ENCODE data around the gene DPEP1.
A peak's percentile ranks its signal among the peaks of the same experiment; 100 is the strongest.
"Not testable (repeated sequence)": the region's sequence is repeated elsewhere in the genome, so short reads cannot be mapped to it uniquely, and the experiment has no call there.

The DPEP1 gene

DNA sequence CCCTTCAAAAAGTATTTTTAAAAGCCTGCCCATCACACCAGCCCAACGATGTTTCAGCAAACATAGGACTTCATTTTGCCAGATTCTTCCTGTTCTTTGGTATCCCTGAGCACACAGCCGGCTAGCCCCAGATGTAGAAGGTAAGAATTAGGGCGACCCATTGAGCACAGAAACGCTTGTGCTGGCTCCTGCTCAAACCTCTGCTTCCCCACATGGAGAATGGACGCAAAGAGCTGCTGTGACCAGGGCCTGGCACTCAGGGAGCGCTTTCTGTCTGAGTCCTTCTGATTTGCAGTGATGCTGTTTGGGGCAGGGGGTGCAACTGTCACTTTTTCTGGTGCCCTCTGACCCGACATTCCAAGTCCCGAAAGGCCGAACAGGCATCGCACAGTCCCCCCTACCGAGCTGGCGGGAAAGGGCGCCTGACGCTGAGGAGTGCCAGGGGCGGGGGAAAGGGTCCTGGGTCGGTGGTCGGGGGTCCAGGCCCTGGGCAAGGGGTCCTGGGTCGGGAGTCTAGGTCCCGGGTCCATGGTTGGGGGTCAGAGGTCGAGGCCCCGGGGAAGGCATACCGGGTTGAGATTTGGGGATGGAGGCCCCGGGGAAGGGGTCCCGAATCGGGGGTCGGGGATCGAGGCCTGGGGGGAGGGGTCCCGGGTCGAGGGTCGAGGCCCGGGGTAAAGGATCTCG lies 43.1 kb downstream of the DPEP1 start:
- DNase-seq, result no peak

- DNase-seq, result peak; percentile 91
These were observed 44.2 kb downstream of the DPEP1 start, which contains the start of the genes CHMP1A and SPATA33 for GRCh38 chr16:89657442-89658220. TSS of gene CHMP1A (minus strand) at chr16:89657708. CDS start at chr16:89657588, 120 bp downstream. TSS of gene SPATA33 (plus strand) at chr16:89657836. CDS start at chr16:89657912, 76 bp downstream.

DNA sequence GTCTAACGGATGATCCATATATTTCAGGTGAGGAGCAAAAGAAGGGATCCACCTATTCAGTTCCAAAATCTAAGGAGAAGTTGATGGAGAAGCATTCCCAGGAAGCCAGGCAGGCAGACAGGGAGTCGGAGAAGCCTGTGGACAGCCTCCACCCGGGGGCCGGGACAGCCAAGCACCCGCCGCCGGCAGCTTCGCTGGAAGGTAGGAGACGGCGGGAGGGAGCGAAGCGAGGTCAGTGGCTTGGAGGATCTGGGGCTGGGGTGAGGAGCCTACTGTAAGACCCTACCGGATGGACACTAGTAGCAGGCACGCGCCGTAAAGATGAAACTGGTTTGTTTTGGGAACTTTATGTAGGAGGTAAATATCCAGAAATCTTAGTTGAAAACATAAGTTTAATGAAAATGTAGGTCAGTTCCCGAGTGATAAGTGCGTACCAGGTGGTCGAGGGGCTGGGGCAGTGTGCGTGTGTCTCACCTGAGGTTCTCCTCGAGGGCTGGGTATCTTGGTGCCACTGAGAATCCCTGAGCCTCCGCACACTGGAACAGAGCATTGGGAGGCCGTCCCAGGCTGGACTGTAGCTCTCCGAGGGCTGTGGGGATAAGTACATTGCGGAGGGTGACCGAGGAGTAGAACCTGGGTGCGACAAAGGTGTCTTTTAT lies 44.9 kb downstream of the DPEP1 start:
- DNase-seq, result no peak

- no peak for DNase-seq
These were observed 46.7 kb downstream of the DPEP1 start for GRCh38 chr16:89660146-89660545.

- no peak for DNase-seq
These were observed 47.8 kb downstream of the DPEP1 start for GRCh38 chr16:89661215-89661614.

DNA sequence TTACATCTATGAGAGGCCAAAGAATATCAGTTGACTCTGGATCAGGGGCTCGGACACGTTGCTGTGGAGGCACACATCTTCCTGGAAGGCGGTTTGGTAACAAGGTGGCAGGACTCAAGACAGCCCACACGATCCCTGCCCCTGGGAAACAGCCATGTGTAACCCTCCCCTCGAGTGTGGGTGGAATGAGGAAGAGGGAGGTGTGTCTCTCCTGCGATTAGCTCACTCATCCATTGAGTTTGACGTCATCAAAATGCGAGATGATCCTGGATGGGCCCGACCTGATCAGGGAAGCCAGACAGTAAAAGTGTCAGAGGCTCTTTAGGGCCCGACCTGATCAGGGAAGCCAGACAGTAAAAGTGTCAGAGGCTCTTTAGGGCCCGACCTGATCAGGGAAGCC lies 50.8 kb downstream of the DPEP1 start:
- not testable (repeated sequence) for DNase-seq

- DNase-seq, result not testable (repeated sequence)
These were observed 53.6 kb downstream of the DPEP1 start for GRCh38 chr16:89667000-89667399.

GRCh38 chr16:89667633-89668032 lies 54.2 kb downstream of the DPEP1 start:
- no peak for DNase-seq

DNA sequence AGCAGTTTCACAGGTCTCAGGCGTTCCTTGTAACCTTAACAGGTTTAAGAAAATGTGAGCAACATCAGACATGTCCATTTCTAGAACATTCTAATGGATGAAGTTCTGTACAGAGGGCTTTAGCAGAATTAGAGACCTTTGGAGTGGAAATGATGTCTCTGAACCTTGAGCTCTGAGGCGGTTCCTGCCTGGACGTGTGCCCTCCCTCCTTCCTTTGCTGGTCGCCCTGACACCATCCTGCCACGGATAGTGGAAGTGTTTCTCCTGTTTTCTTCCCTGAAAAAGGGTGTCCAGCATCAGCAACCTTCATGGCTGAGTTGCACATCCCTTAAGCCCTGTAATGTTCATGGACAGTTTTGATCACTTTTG lies 55.3 kb downstream of the DPEP1 start:
- DNase-seq, result no peak

DNA sequence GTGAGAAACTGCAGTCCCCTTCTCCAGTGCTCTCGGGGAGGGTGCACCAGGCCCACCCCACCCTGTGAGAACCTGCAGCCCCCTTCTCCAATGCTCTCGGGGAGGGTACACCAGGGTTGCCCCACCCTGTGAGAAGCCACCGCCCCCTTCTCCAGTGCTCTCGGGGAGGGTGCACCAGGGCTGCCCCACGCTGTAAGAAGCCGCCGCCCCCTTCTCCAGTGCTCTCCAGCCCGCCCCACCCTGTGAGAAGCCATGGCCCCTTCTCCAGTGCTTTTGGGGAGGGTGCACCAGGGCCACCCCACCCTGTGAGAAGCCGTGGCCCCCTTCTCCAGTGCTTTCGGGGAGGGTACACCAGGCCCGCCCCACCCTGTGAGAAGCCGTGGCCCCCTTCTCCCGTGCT lies 56.3 kb downstream of the DPEP1 start:
- DNase-seq, result no peak

GRCh38 chr16:89670496-89671431 lies 57.3 kb downstream of the DPEP1 start:
- no peak for DNase-seq

DNA sequence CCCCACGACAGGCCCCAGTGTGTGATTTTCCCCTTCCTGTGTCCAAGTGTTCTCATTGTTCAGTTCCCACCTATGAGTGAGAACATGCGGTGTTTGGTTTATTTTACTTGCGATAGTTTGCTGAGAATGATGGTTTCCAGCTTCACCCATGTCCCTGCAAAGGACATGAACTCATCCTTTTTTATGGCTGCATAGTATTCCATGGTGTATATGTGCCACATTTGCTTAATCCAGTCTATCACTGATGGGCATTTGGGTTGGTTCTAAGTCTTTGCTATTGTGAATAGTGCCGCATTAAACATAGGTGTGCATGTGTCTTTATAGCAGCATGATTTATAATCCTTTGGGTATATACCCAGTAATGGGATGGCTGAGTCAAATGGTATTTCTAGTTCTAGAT lies 58.1 kb downstream of the DPEP1 start:
- not testable (repeated sequence) for DNase-seq

- no peak for DNase-seq
These were observed 58.9 kb downstream of the DPEP1 start for GRCh38 chr16:89672177-89672941.

- DNase-seq, result no peak
These were observed 64.8 kb downstream of the DPEP1 start for GRCh38 chr16:89678258-89678657.

- no peak for DNase-seq
These were observed 72.5 kb downstream of the DPEP1 start for GRCh38 chr16:89685916-89686315.

DNA sequence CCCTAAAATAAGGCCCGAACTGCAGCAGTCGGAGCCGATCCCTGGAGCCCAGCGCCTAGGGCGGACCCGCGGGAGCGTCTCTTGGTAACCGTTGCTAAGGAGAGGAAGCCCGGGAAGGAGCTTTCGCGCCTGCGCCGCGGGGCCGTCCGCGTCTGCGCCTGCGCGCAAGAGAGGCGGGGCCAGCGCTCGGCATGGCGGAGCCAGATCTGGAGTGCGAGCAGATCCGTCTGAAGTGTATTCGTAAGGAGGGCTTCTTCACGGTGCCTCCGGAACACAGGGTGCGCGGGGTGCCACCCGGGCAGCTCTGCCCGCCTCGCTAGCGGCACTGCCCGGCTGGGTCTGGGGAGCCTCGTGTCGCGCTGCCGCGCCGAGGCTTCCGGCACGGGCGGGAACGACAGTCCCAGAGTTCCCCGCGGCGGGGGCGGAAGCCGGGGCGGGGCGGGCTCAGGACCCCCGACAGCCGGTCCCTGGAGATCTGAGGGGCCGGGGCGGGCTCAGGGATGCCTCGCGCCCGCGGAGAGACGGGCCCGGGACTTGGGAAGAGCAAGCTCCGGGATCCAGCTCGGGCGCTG lies 73.2 kb downstream of the DPEP1 start, which contains the start of gene CDK10:
TSS of gene CDK10 (plus strand) at position 170 of the 572 bp plus-strand sequence. CDS start at position 192, 22 bp downstream.
- DNase-seq, result peak; percentile 87

DNA sequence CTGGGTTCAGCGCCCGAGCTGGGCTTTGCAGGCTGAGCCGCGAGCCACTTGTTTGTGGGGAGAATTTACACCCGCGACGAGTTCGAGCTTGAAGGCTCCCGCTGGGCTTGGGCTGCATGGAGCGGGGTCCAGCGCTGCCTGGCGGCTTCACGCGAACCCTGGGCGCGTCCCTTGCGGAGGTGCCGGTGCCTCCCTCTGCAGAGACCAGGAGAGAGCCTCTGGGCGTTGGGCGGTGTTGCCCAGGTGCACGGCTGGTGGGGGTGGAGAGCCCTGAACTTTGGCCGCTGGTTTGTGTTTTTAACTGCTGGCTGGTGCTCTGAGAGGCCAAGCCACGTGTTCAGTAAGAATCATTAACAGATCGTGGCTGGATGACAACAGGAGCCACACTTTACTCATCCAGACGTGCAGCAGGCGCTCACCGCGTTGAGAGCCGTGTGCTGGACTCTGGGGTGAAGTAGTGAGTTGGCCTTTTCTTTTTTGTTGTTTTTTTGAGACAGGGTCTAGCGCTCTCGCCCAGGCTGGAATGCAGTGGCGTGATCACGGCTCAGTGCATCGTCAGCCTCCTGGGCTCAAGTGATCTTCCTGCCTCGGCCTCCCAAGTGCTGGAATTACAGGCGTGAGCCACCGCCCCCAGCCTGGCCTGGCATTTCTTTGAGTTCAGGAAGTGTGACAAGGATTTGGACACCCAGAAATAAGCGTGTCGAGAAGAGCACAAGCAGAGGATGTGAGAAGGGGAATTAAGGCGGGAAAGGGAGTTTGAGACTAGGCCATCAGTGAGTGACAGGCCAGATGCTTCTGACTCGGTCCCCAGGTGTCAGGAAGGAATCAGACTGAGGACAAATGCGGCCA lies 73.9 kb downstream of the DPEP1 start:
- DNase-seq, result no peak
